SK-N-MC (cell line): Measurements from ENCODE around the gene MYO18A.

ENCODE experiments used
- DNase-seq: peaks from one replicate; pipeline ENCODE4 v3.0.0-alpha.2; 2011; ENCODE audit warnings: low read depth, low spot score
- H3K27ac ChIP-seq: fragments of 200-600 bp; sonication (generic); 2 replicates; pipeline ENCODE4 v1.5.1; 2016; ENCODE audit warnings: mixed run types
- H3K36me3 ChIP-seq: fragments of 200-600 bp; sonication (generic); 2 replicates; pipeline ENCODE4 v1.6.1; 2017; ENCODE audit warnings: antibody characterized with exemption, low read length, mixed read lengths; ENCODE audit not compliant: insufficient read depth
- H3K4me3 ChIP-seq: fragments of 200-600 bp; sonication (generic); 2 replicates; pipeline ENCODE4 v1.5.1; 2016
- H3K9ac ChIP-seq: fragments of 200-600 bp; sonication (generic); 2 replicates; pipeline ENCODE4 v1.8.0; 2017; ENCODE audit warnings: mixed run types, mixed read lengths; ENCODE audit not compliant: insufficient read length
- H3K9me3 ChIP-seq: fragments of 200-600 bp; sonication (generic); 2 replicates; pipeline ENCODE4 v1.6.1; 2017; ENCODE audit warnings: low read depth, mild to moderate bottlenecking, antibody characterized with exemption, low read length, moderate library complexity, mixed read lengths
- EZH2 ChIP-seq: fragments of 200-600 bp; sonication (generic); IDR thresholded peaks from one replicate; pipeline ENCODE4 v1.6.1; 2017; ENCODE audit warnings: antibody characterized with exemption
- FOXP2 ChIP-seq: optimal IDR thresholded peaks from 2 replicates; pipeline ENCODE3; 2011; ENCODE audit warnings: mild to moderate bottlenecking, moderate library complexity; ENCODE audit not compliant: insufficient read depth; ENCODE audit errors: extremely low read length, control extremely low read depth
- POLR2AphosphoS5 ChIP-seq: IDR thresholded peaks from 2 replicates; pipeline ENCODE4 v1.6.1; 2012; ENCODE audit warnings: mild to moderate bottlenecking, low read depth, low read length, borderline replicate concordance

MYO18A gene

GRCh38 chr17:29073520-29073919 lies 106.7 kb downstream of the MYO18A start:
- DNase-seq = no peak
- TF ChIP-seq FOXP2 = no peak
- no peak for TF ChIP-seq EZH2
- no peak for TF ChIP-seq POLR2AphosphoS5
- no peak overlapping the region for H3K4me3 ChIP-seq
- no peaks in the 10 kb centered on the region for H3K9me3 ChIP-seq
- H3K36me3 ChIP-seq = no peaks in the 10 kb centered on the region
- no peak overlapping the region for H3K9ac ChIP-seq
- H3K27ac ChIP-seq = no peak overlapping the region

GRCh38 chr17:29073045-29073444 lies 107.2 kb downstream of the MYO18A start:
- DNase-seq = no peak
- no peaks in the 10 kb centered on the region for H3K36me3 ChIP-seq
- no peak for TF ChIP-seq FOXP2
- no peak for TF ChIP-seq POLR2AphosphoS5
- no peak for TF ChIP-seq EZH2
- H3K9ac ChIP-seq = no peak overlapping the region
- H3K9me3 ChIP-seq = no peaks in the 10 kb centered on the region
- H3K27ac ChIP-seq = no peak overlapping the region
- H3K4me3 ChIP-seq = no peak overlapping the region

GRCh38 chr17:29071303-29071702 lies 108.9 kb downstream of the MYO18A start:
- H3K9ac ChIP-seq = no peak overlapping the region
- DNase-seq = no peak
- H3K27ac ChIP-seq = no peak overlapping the region
- H3K36me3 ChIP-seq = no peaks in the 10 kb centered on the region
- no peak overlapping the region for H3K4me3 ChIP-seq
- TF ChIP-seq POLR2AphosphoS5 (no peak), EZH2 (no peak), FOXP2 (no peak)
- H3K9me3 ChIP-seq = no peaks in the 10 kb centered on the region

- DNase-seq = no peak
- H3K9ac ChIP-seq = no peak overlapping the region
- H3K4me3 ChIP-seq = no peak overlapping the region
- no peaks in the 10 kb centered on the region for H3K9me3 ChIP-seq
- H3K36me3 ChIP-seq = no peaks in the 10 kb centered on the region
- H3K27ac ChIP-seq = no peak overlapping the region
- TF ChIP-seq FOXP2 (no peak), POLR2AphosphoS5 (no peak), EZH2 (no peak)
Observed at GRCh38 chr17:29070781-29071180, 109.4 kb downstream of the MYO18A start.

- Histone ChIP-seq H3K27ac (no peak overlapping the region), H3K36me3 (no peaks in the 10 kb centered on the region), H3K9ac (no peak overlapping the region), H3K9me3 (no peaks in the 10 kb centered on the region), H3K4me3 (no peak overlapping the region)
- TF ChIP-seq POLR2AphosphoS5 = no peak
- no peak for TF ChIP-seq EZH2
- no peak for TF ChIP-seq FOXP2
- no peak for DNase-seq
Observed at GRCh38 chr17:29070308-29070707, 109.9 kb downstream of the MYO18A start.

GRCh38 chr17:29069526-29070041 lies 110.6 kb downstream of the MYO18A start:
- Histone ChIP-seq H3K9ac (no peak overlapping the region), H3K9me3 (no peaks in the 10 kb centered on the region), H3K27ac (no peak overlapping the region), H3K36me3 (no peaks in the 10 kb centered on the region), H3K4me3 (no peak overlapping the region)
- no peak for DNase-seq
- TF ChIP-seq POLR2AphosphoS5 (no peak), EZH2 (no peak)

- Histone ChIP-seq H3K9ac (no peak overlapping the region), H3K4me3 (no peak overlapping the region), H3K27ac (no peak overlapping the region), H3K36me3 (no peaks in the 10 kb centered on the region), H3K9me3 (no peaks in the 10 kb centered on the region)
- no peak for DNase-seq
- TF ChIP-seq EZH2 (no peak), POLR2AphosphoS5 (no peak), FOXP2 (no peak)
Observed at GRCh38 chr17:29068818-29069217, 111.4 kb downstream of the MYO18A start.

- no peaks in the 10 kb centered on the region for H3K9me3 ChIP-seq
- TF ChIP-seq EZH2 (no peak), FOXP2 (no peak), POLR2AphosphoS5 (no peak)
- H3K27ac ChIP-seq = no peak overlapping the region
- no peaks in the 10 kb centered on the region for H3K36me3 ChIP-seq
- no peak overlapping the region for H3K4me3 ChIP-seq
- DNase-seq = no peak
- no peak overlapping the region for H3K9ac ChIP-seq
Observed at GRCh38 chr17:29066606-29067005, 113.6 kb downstream of the MYO18A start.

- H3K9me3 ChIP-seq = no peaks in the 10 kb centered on the region
- H3K36me3 ChIP-seq = no peaks in the 10 kb centered on the region
- no peak for DNase-seq
- no peak overlapping the region for H3K9ac ChIP-seq
- no peak overlapping the region for H3K4me3 ChIP-seq
- TF ChIP-seq POLR2AphosphoS5 (no peak), FOXP2 (no peak), EZH2 (no peak)
- no peak overlapping the region for H3K27ac ChIP-seq
Observed at GRCh38 chr17:29066047-29066446, 114.2 kb downstream of the MYO18A start.
